GM23248 (cell line): ENCODE results near the gene SFMBT1. TPM values are rescaled to one million over a fixed set of nuclear protein-coding genes. Genes with fewer than 3 reads are reported as not detected.

Experiments used
- DNase-seq: peaks from one replicate; pipeline ENCODE4 v3.0.0-alpha.2; 2015
- H2AFZ ChIP-seq: fragments of 200-600 bp; sonication (generic); 2 replicates; pipeline ENCODE4 v1.6.1; 2016; ENCODE audit warnings: antibody characterized with exemption
- H3F3A ChIP-seq: fragments of 200-600 bp; sonication (generic); 2 replicates; pipeline ENCODE4 v1.6.1; 2016; ENCODE audit warnings: mild to moderate bottlenecking, antibody characterized with exemption, mixed run types; ENCODE audit not compliant: insufficient read depth
- H3K27ac ChIP-seq: fragments of 200-600 bp; sonication (generic); 2 replicates; pipeline ENCODE4 v1.5.1; 2016; ENCODE audit warnings: mild to moderate bottlenecking
- H3K27me3 ChIP-seq: fragments of 200-600 bp; sonication (generic); replicated peaks from 2 replicates; pipeline ENCODE4 v1.6.1; 2016; ENCODE audit warnings: mild to moderate bottlenecking; ENCODE audit not compliant: insufficient read depth
- H3K36me3 ChIP-seq: fragments of 200-600 bp; sonication (generic); 2 replicates; pipeline ENCODE4 v1.6.1; 2016; ENCODE audit warnings: low read depth, mild to moderate bottlenecking
- H3K4me1 ChIP-seq: fragments of 200-600 bp; sonication (generic); 2 replicates; pipeline ENCODE4 v1.6.1; 2016; ENCODE audit warnings: mild to moderate bottlenecking; ENCODE audit not compliant: insufficient read depth
- H3K4me2 ChIP-seq: fragments of 200-600 bp; sonication (generic); one replicate; pipeline ENCODE4 v1.6.1; 2016; ENCODE audit warnings: mild to moderate bottlenecking; ENCODE audit not compliant: unreplicated experiment
- H3K4me3 ChIP-seq: fragments of 200-600 bp; sonication (generic); 2 replicates; pipeline ENCODE4 v1.5.1; 2016; ENCODE audit warnings: mild to moderate bottlenecking
- H3K79me2 ChIP-seq: fragments of 200-600 bp; sonication (generic); 2 replicates; pipeline ENCODE4 v1.6.1; 2016; ENCODE audit warnings: mild to moderate bottlenecking; ENCODE audit not compliant: insufficient read depth
- H3K9ac ChIP-seq: fragments of 200-600 bp; sonication (generic); 2 replicates; pipeline ENCODE4 v1.6.1; 2016; ENCODE audit warnings: mild to moderate bottlenecking
- H3K9me2 ChIP-seq: fragments of 200-600 bp; sonication (generic); 2 replicates; pipeline ENCODE4 v1.6.1; 2016; ENCODE audit warnings: mixed run types, mild to moderate bottlenecking, moderate library complexity; ENCODE audit not compliant: insufficient read depth
- H3K9me3 ChIP-seq: fragments of 200-600 bp; sonication (generic); one replicate; pipeline ENCODE4 v1.6.1; 2017; ENCODE audit warnings: low read depth
- H4K20me1 ChIP-seq: fragments of 200-600 bp; sonication (generic); 2 replicates; pipeline ENCODE4 v1.6.0; 2016; ENCODE audit not compliant: insufficient read depth
- EZH2 ChIP-seq: fragments of 200-600 bp; sonication (generic); IDR thresholded peaks from 2 replicates; pipeline ENCODE4 v1.6.1; 2018; ENCODE audit warnings: antibody characterized with exemption, mild to moderate bottlenecking; ENCODE audit not compliant: insufficient read depth, poor library complexity, severe bottlenecking
- EZH2phosphoT487 ChIP-seq: fragments of 200-600 bp; sonication (generic); IDR thresholded peaks from 2 replicates; pipeline ENCODE4 v1.6.1; 2018; ENCODE audit warnings: antibody characterized with exemption, moderate library complexity, mild to moderate bottlenecking, low read depth; ENCODE audit not compliant: insufficient read depth
- WGBS, 2 experiments: methylation state at CpG; one replicate each; pipeline ENCODE4 v1.1.6; 2015 to 2017; ENCODE audit warnings: low lambda C conversion rate in 2 of 2, low coverage in 1 of 2; ENCODE audit errors: missing lambda C conversion rate in 2 of 2; 5-methylcytosine and 5-hydroxymethylcytosine counted together
- in situ Hi-C: fragments of 300-500 bp; cut with MboI; formaldehyde crosslinking; loops from 2 replicates; pipeline ENCODE4 v1.15.0; 2020
- polyA plus RNA-seq: library from polyadenylated mRNA; unstranded; fragments of >200 nt; fragmentation: Nextera tagmentation; extraction: Ambion mirVana; gene quantifications from 2 replicates; pipeline ENCODE4 v1.2.1, GENCODE V29; 2016
- total RNA-seq: library from RNA; depleted of rRNA; stranded (reverse); fragments of >200 nt; shearing (Covaris generic); gene quantifications from 2 replicates; pipeline ENCODE4 v1.2.3, GENCODE V29; 2014

SFMBT1 gene
- total and polyA plus RNA-seq, 2 experiments from 2014 or later, result 2.3 to 2.6 TPM

DNA sequence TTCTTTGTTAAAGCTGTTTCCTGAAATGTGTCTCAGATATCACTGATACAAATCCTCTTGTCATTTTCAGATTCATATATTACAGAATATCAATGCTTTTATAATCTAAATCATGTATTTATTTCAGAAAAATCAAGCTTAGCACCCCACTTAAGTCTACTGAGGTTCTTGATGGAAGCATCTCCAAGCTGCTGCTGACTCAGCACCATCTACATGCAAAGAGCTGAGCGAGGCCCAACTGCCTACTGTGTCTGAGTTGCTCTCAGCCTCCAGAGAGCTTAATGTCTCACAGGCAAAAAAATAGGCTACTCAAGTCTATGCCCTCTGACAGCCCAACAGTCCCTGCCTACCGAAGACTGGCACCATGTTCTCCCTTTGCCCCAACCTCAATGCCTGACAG, 119.3 kb downstream of the SFMBT1 start:
- DNase-seq, result no peak
- WGBS, 2 experiments, result 93 to 94% methylated on average over 2 of the region's 2 CpGs

DNA sequence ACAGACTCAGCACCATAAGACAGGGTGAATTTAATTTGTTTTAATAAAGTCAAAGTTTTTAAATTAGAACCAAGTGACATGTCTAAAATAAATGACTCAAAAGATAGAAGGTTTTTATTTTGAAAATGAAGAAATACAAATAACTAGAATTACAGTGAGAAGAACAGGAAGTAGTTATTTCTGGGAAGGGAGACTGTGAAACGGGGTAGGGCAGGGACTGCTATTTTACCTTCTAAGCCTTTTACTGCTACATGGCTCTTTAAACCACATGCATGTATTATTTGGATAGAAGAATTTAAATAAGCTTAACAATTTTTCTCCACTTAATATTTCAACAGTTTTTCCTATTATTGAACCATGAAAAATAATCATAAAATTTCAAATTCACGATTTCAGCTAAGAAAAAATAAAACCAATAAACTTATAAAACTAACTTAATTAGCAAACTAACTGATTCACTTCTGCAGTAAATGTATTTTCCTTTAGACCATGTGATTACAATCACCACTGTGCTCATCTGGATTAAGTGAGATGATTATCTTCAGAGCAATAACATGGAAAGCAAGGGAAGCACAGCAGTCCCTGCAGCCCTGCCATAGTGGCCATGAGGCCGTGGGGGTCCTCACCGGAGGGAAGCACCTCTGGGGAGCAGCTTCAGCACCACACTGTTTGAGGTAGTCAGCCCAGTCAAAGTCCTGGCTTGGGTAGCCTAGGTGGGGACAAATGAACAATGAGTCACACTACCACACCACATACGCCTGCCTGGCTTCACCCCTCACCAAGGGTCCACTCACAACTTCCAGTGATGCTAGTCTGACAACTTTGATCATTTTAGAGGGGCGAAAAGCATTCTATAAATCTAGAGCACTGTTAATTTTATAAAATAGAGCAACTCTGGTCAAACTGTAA, 120.2 kb downstream of the SFMBT1 start:
- Histone ChIP-seq H3K4me1 (no peaks in the 10 kb centered on the region), H3K79me2 (no peaks in the 10 kb centered on the region), H2AFZ (no peak overlapping the region), H3K9me2 (no peaks in the 10 kb centered on the region), H3K4me2 (no peak overlapping the region), H3F3A (no peaks in the 10 kb centered on the region), H3K27ac (no peak overlapping the region), H3K9ac (no peak overlapping the region), H3K4me3 (no peak overlapping the region), H4K20me1 (no peaks in the 10 kb centered on the region), H3K36me3 (no peaks in the 10 kb centered on the region), H3K9me3 (no peaks in the 10 kb centered on the region), H3K27me3 (no peaks in the 10 kb centered on the region)
- WGBS, 2 experiments, result 60 to 62% methylated on average over 6 of the region's 6 CpGs
- no peak for TF ChIP-seq EZH2
- in situ Hi-C loops, result no loop called here
- DNase-seq, result no peak

More for the DNA sequence above, 119.3 kb downstream of the SFMBT1 start:
- no peaks in the 10 kb centered on the region for H3K9me2 ChIP-seq
- H3K27ac ChIP-seq, result no peak overlapping the region
- H3K9me3 ChIP-seq, result no peaks in the 10 kb centered on the region
- no peaks in the 10 kb centered on the region for H3K4me1 ChIP-seq
- in situ Hi-C loops, result no loop called here
- no peaks in the 10 kb centered on the region for H3F3A ChIP-seq
- no peaks in the 10 kb centered on the region for H4K20me1 ChIP-seq
- no peaks in the 10 kb centered on the region for H3K36me3 ChIP-seq
- no peak overlapping the region for H3K4me3 ChIP-seq
- H3K79me2 ChIP-seq, result no peaks in the 10 kb centered on the region
- no peaks in the 10 kb centered on the region for H3K27me3 ChIP-seq
- no peak overlapping the region for H2AFZ ChIP-seq
- no peak overlapping the region for H3K9ac ChIP-seq
- H3K4me2 ChIP-seq, result no peak overlapping the region
- TF ChIP-seq EZH2phosphoT487, result no peak
- no peak for TF ChIP-seq EZH2

DNA sequence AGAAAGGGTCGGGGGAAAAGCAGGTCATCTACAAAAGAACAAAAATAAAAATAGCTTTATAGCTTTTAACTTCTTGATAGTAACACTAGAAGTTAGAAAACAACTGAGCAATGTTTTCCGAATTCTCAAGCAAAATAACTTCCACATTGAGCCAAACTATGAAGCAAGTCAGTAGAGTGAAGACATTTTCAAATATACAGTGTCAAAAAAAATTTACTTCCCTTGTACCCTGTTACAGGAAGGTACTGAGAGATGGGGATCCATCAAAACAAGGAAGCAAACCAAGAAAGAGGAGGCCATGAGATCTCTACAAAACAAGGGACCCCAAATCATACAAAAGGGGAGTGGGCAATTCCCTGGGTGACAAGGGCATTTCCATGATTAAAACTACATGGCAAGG, 121.9 kb downstream of the SFMBT1 start:
- Histone ChIP-seq H3K9ac (no peak overlapping the region), H2AFZ (no peak overlapping the region), H3K4me1 (no peaks in the 10 kb centered on the region), H3K36me3 (no peaks in the 10 kb centered on the region), H3K79me2 (no peaks in the 10 kb centered on the region), H4K20me1 (no peaks in the 10 kb centered on the region), H3K4me3 (no peak overlapping the region), H3K27ac (no peak overlapping the region), H3K27me3 (no peaks in the 10 kb centered on the region), H3K4me2 (no peak overlapping the region), H3K9me3 (no peaks in the 10 kb centered on the region), H3F3A (no peaks in the 10 kb centered on the region), H3K9me2 (no peaks in the 10 kb centered on the region)
- no peak for TF ChIP-seq EZH2phosphoT487
- no peak for TF ChIP-seq EZH2
- WGBS, 2 experiments, result 79 to 89% methylated on average over 2 of the region's 2 CpGs
- in situ Hi-C loops, result no loop called here
- DNase-seq, result no peak

DNA sequence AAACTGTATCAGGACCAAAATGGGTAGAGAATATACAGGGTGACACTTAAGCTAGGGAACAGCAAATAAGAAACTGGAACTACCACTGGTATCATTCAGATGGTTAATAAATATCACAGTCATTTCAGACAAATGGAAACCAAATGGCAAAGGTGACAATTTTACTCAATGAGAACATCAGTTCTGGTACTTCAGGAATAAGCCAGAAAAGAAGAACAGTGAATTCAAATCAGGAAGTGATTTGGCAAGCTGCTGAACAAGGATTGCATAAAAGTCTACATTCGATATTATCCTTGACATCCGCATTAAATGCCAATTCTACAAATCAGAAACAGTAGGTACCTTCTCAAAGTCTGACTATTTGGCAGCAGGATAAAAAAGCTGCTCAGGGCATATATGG, 125.0 kb downstream of the SFMBT1 start:
- H3K36me3 ChIP-seq, result no peaks in the 10 kb centered on the region
- no peaks in the 10 kb centered on the region for H3K4me1 ChIP-seq
- H3K9ac ChIP-seq, result no peak overlapping the region
- no peak for DNase-seq
- no peak overlapping the region for H3K4me3 ChIP-seq
- no peaks in the 10 kb centered on the region for H3F3A ChIP-seq
- H2AFZ ChIP-seq, result no peak overlapping the region
- H3K9me2 ChIP-seq, result no peaks in the 10 kb centered on the region
- H3K27ac ChIP-seq, result no peak overlapping the region
- no peaks in the 10 kb centered on the region for H4K20me1 ChIP-seq
- no peaks in the 10 kb centered on the region for H3K27me3 ChIP-seq
- TF ChIP-seq EZH2, result no peak
- no peak for TF ChIP-seq EZH2phosphoT487
- no peaks in the 10 kb centered on the region for H3K9me3 ChIP-seq
- H3K4me2 ChIP-seq, result no peak overlapping the region
- in situ Hi-C loops, result no loop called here
- H3K79me2 ChIP-seq, result no peaks in the 10 kb centered on the region
- 91 to 96% methylated on average over 2 of the region's 2 CpGs for WGBS, 2 experiments
